Panc1 (cell line): ENCODE measurements around the gene ZNF410. TPM values are rescaled to one million over a fixed set of nuclear protein-coding genes. Genes with fewer than 3 reads are reported as not detected.

Experiments used
- ATAC-seq: fragments of 200-7000 bp; cut with Tn5 transposase; 2 replicates; pipeline ENCODE4 v1.9.1; 2020; ENCODE audit warnings: mild to moderate bottlenecking, moderate library complexity
- BruUV-seq: library from RNA; stranded (reverse); fragments of 400-500 nt; replicated peaks from 2 replicates; lab custom pipeline; 2021; lab: Mats Ljungman, UMichigan
- CTCF ChIA-PET: fragments of 300-600 bp; sonication (Branson Sonifier 250); formaldehyde crosslinking; loops from one replicate; lab custom pipeline; 2022; ENCODE audit warnings: antibody characterized with exemption; lab: Charles Lee
- POLR2A ChIA-PET: fragments of 300-600 bp; sonication (Branson Sonifier 250); formaldehyde crosslinking; loops from one replicate; lab custom pipeline; 2022; ENCODE audit warnings: antibody characterized with exemption; lab: Charles Lee
- DNase-seq: peaks from one replicate; pipeline ENCODE4 v3.0.0-alpha.2; 2010; ENCODE audit warnings: low read depth, low spot score
- H3K27ac ChIP-seq: 2 replicates; pipeline ENCODE4 v1.5.1; 2011; ENCODE audit warnings: mild to moderate bottlenecking, low read length, inconsistent platforms
- H3K27me3 ChIP-seq: fragments of 200-500 bp; sonication (Bioruptor generic); 2 replicates; pipeline ENCODE4 v1.6.0; 2014; ENCODE audit warnings: low read length, inconsistent platforms; ENCODE audit not compliant: control insufficient read depth, insufficient read depth
- H3K36me3 ChIP-seq: fragments of 200-500 bp; sonication (Bioruptor generic); 2 replicates; pipeline ENCODE4 v1.5.1; 2014; ENCODE audit warnings: inconsistent platforms, mild to moderate bottlenecking, low read length, moderate library complexity; ENCODE audit not compliant: control insufficient read depth, insufficient read depth
- H3K4me1 ChIP-seq: 2 replicates; pipeline ENCODE4 v1.5.1; 2011; ENCODE audit warnings: inconsistent platforms, mild to moderate bottlenecking, low read length, moderate library complexity; ENCODE audit not compliant: control insufficient read depth, insufficient read depth
- H3K4me3 ChIP-seq, 2 experiments: 2 replicates each; pipeline ENCODE4 v1.5.1; 2011 to 2012; ENCODE audit warnings: low read depth in 2 of 2, low read length in 2 of 2, mild to moderate bottlenecking in 2 of 2, inconsistent platforms in 1 of 2, moderate library complexity in 1 of 2
- H3K9me3 ChIP-seq: fragments of 200-500 bp; sonication (Bioruptor generic); 2 replicates; pipeline ENCODE4 v1.5.1; 2014; ENCODE audit warnings: low read depth, mild to moderate bottlenecking, inconsistent platforms, low read length, moderate library complexity; ENCODE audit not compliant: control insufficient read depth, insufficient read depth
- POLR2AphosphoS5 ChIP-seq: IDR thresholded peaks from 2 replicates; pipeline ENCODE4 v1.6.1; 2012; ENCODE audit warnings: mild to moderate bottlenecking, low read depth, low read length, moderate library complexity
- SIN3A ChIP-seq: IDR thresholded peaks from 2 replicates; pipeline ENCODE4 v1.6.1; 2012; ENCODE audit warnings: low read depth, mild to moderate bottlenecking, low read length, moderate library complexity, borderline replicate concordance; ENCODE audit not compliant: insufficient read depth
- TCF7L2 ChIP-seq: IDR thresholded peaks from 2 replicates; pipeline ENCODE4 v1.6.1; 2011; ENCODE audit warnings: mild to moderate bottlenecking, low read depth, low read length, inconsistent platforms
- in situ Hi-C: cut with HindIII; loops from 2 replicates; pipeline ENCODE4 v1.10.0; 2016; ENCODE audit warnings: low sequenced_read_pairs, low pct_unique_long_range_greater_than_20kb
- intact Hi-C: fragments of 100-400 bp; cut with micrococcal nuclease; formaldehyde crosslinking; loops from one replicate; pipeline ENCODE4 v1.10.0; 2022; ENCODE audit not compliant: unreplicated experiment
- total RNA-seq: library from RNA; stranded (reverse); gene quantifications from one replicate; pipeline ENCODE4 v1.2.1, GENCODE V29; 2021; ENCODE audit not compliant: unreplicated experiment
- TF ChIP-seq, protein P1 (sequence below): fragments of 450-650 bp; IDR thresholded peaks from 2 replicates; pipeline ENCODE4 v1.5.1; 2017; ENCODE audit warnings: mild to moderate bottlenecking
- TF ChIP-seq, protein P2 (sequence below), 2 experiments: IDR thresholded peaks; 2 replicates each; pipeline ENCODE4 v1.6.1; 2011 to 2012; ENCODE audit warnings: low read depth in 2 of 2, control low read depth in 1 of 2, low read length in 1 of 2, mild to moderate bottlenecking in 1 of 2, moderate library complexity in 1 of 2; ENCODE audit not compliant: insufficient read depth in 1 of 2

The ZNF410 gene
- total RNA-seq, 1 experiment from 2014 or later, result 31.2 TPM

DNA sequence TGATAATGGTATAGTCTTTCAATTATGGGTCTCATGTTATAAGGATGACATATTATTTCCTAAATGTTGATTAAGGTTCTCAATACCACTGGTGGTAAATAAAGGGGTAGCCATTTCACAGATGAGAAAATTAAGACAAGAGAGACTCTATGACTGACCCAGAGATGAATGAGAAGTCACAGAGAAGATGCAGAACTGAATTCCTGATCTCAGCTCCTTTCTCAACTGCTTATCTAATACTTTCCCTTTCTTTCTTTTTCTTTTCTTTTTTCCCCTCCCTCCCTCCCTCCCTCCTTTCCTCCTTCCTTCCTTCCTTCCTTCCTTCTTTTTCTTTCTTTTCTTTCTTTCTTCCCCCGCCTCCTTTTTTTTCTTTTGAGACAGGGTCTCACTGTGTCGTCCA, 43.4 kb upstream of the ZNF410 start:
- intact Hi-C loops (no loop called here), in situ Hi-C loops (no loop called here)
- DNase-seq, result no peak
- ChIA-PET CTCF (interaction anchor here (0.6 kb wide), 1 partner anchor 130 kb away, joined by 3 read pairs; no protein-coding TSS in a partner anchor), POLR2A (no interaction called here)
- Histone ChIP-seq H3K27me3 (no peaks in the 10 kb centered on the region), H3K27ac (no peak overlapping the region), H3K36me3 (no peaks in the 10 kb centered on the region), H3K9me3 (no peaks in the 10 kb centered on the region), H3K4me1 (no peaks in the 10 kb centered on the region), H3K4me3 (no peak overlapping the region)
- no TSS peak for BruUV-seq
- TF ChIP-seq, protein P1, sequence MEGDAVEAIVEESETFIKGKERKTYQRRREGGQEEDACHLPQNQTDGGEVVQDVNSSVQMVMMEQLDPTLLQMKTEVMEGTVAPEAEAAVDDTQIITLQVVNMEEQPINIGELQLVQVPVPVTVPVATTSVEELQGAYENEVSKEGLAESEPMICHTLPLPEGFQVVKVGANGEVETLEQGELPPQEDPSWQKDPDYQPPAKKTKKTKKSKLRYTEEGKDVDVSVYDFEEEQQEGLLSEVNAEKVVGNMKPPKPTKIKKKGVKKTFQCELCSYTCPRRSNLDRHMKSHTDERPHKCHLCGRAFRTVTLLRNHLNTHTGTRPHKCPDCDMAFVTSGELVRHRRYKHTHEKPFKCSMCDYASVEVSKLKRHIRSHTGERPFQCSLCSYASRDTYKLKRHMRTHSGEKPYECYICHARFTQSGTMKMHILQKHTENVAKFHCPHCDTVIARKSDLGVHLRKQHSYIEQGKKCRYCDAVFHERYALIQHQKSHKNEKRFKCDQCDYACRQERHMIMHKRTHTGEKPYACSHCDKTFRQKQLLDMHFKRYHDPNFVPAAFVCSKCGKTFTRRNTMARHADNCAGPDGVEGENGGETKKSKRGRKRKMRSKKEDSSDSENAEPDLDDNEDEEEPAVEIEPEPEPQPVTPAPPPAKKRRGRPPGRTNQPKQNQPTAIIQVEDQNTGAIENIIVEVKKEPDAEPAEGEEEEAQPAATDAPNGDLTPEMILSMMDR, result no peak
- TF ChIP-seq TCF7L2, result no peak
- no peak for TF ChIP-seq POLR2AphosphoS5
- TF ChIP-seq, protein P2, sequence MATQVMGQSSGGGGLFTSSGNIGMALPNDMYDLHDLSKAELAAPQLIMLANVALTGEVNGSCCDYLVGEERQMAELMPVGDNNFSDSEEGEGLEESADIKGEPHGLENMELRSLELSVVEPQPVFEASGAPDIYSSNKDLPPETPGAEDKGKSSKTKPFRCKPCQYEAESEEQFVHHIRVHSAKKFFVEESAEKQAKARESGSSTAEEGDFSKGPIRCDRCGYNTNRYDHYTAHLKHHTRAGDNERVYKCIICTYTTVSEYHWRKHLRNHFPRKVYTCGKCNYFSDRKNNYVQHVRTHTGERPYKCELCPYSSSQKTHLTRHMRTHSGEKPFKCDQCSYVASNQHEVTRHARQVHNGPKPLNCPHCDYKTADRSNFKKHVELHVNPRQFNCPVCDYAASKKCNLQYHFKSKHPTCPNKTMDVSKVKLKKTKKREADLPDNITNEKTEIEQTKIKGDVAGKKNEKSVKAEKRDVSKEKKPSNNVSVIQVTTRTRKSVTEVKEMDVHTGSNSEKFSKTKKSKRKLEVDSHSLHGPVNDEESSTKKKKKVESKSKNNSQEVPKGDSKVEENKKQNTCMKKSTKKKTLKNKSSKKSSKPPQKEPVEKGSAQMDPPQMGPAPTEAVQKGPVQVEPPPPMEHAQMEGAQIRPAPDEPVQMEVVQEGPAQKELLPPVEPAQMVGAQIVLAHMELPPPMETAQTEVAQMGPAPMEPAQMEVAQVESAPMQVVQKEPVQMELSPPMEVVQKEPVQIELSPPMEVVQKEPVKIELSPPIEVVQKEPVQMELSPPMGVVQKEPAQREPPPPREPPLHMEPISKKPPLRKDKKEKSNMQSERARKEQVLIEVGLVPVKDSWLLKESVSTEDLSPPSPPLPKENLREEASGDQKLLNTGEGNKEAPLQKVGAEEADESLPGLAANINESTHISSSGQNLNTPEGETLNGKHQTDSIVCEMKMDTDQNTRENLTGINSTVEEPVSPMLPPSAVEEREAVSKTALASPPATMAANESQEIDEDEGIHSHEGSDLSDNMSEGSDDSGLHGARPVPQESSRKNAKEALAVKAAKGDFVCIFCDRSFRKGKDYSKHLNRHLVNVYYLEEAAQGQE (IDR thresholded peaks at IDR 0.05; ENCODE audit: insufficient read depth in 1 of 2, low read depth in 2 of 2, low read length in 1 of 2), result no peak
- no peak for TF ChIP-seq SIN3A
- no peak for ATAC-seq

DNA sequence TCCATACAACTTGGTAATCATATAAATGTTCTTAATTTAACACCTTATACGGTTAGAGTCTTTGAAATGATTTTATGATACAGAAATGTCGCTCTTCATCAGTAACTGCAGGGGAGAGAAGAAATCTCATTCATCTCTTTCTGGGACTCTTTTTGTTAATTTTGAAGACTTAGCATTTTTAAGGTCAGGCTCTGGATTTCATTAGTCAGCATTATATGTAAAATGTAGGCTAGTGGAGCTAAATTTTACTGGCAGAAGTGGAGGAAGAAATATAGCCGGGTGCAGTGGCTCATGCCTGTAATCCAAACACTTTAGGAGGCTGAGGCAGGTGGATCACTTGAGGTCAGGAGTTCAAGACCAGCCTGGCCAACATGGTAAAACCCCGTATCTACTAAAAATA, 39.7 kb upstream of the ZNF410 start:
- no peak overlapping the region for H3K4me3 ChIP-seq
- no peak for DNase-seq
- no TSS peak for BruUV-seq
- ATAC-seq, result no peak
- H3K27ac ChIP-seq, result no peak overlapping the region
- in situ Hi-C loops (no loop called here), intact Hi-C loops (no loop called here)
- H3K27me3 ChIP-seq, result no peaks in the 10 kb centered on the region
- TF ChIP-seq POLR2AphosphoS5, result no peak
- TF ChIP-seq, protein P2 (IDR thresholded peaks at IDR 0.05; ENCODE audit: insufficient read depth in 1 of 2, low read depth in 2 of 2, low read length in 1 of 2), result no peak
- TF ChIP-seq SIN3A, result no peak
- TF ChIP-seq, protein P1, result no peak
- TF ChIP-seq TCF7L2, result no peak
- POLR2A ChIA-PET, result interaction anchor here (0.5 to 0.6 kb wide), 3 partner anchors 17 to 697 kb away, joined by 3 to 7 read pairs (median 6); no protein-coding TSS in a partner anchor
- H3K36me3 ChIP-seq, result peaks cover 2% of the 10 kb centered on the region; the same call in 1 of the 2 replicates
- no peaks in the 10 kb centered on the region for H3K9me3 ChIP-seq
- peaks cover 11% of the 10 kb centered on the region for H3K4me1 ChIP-seq
- CTCF ChIA-PET, result no interaction called here
